ENCODE results near the gene CA9. TPM values are rescaled to one million over a fixed set of nuclear protein-coding genes. Genes with fewer than 3 reads are reported as not detected.
"Not testable (repeated sequence)": the region's sequence is repeated elsewhere in the genome, so short reads cannot be mapped to it uniquely, and the experiment has no call there.

The CA9 gene
- polyA plus RNA-seq (ENCODE audit: insufficient read length), result 0.87 TPM

DNA sequence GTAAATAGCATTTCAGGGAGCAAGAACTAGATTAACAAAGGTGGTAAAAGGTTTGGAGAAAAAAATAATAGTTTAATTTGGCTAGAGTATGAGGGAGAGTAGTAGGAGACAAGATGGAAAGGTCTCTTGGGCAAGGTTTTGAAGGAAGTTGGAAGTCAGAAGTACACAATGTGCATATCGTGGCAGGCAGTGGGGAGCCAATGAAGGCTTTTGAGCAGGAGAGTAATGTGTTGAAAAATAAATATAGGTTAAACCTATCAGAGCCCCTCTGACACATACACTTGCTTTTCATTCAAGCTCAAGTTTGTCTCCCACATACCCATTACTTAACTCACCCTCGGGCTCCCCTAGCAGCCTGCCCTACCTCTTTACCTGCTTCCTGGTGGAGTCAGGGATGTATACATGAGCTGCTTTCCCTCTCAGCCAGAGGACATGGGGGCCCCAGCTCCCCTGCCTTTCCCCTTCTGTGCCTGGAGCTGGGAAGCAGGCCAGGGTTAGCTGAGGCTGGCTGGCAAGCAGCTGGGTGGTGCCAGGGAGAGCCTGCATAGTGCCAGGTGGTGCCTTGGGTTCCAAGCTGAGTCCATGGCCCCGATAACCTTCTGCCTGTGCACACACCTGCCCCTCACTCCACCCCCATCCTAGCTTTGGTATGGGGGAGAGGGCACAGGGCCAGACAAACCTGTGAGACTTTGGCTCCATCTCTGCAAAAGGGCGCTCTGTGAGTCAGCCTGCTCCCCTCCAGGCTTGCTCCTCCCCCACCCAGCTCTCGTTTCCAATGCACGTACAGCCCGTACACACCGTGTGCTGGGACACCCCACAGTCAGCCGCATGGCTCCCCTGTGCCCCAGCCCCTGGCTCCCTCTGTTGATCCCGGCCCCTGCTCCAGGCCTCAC, at the start of gene CA9:
Gene CA9, plus strand, starts transcription at position 797 of the 893 bp plus-strand sequence. Its CDS starts 32 bp downstream, at position 829.
- no peak for DNase-seq (ENCODE audit: low read depth)

DNA sequence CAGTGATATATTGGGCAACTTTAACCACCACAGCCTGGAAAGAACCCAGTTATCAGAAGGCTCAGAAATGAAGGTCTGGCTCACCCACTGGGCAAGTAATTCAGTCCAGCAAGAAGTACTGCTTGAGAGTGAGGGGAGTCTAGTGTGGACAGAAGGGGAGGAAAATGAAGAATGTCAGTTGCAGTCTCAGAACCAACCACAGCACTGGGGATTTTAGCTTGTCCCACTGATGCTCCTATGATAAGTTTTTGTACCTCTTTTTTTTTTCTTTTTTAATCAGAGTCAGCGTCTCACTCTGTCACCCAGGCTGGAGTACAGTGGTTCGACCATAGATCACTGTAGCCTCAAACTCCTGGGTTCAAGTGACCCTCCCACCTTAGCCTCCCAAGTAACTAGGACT, 46.2 kb upstream of the CA9 start:
- no peak for DNase-seq (ENCODE audit: low read depth)

DNA sequence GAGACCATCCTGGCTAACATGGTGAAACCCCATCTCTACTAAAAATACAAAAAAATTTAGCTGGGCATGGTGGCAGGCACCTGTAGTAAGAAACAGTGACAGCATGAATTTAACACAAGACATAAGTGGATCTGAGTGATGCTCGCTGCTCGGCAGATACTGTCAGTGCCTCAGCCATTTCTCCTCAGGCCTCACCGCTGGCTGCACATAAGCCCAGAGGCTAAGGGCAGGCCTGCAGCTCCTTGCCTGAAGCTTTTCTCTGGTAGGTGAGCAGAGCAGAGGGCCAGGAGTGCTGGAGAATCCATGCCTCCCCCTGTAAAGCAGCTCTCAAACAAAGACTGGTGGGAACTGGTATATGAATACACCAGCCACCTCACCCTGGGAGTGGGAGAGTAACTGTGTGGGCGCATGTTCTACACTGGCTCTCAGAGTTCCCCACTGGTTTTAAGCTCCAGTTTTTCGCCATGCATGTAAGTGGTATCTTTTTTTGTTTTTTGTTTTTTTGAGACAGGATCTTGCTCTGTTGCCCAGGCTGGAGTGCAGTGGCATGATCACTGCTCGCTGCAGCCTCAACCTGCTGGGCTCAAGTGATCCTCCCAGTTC, 45.2 kb upstream of the CA9 start:
- DNase-seq (ENCODE audit: low read depth), result no peak

DNA sequence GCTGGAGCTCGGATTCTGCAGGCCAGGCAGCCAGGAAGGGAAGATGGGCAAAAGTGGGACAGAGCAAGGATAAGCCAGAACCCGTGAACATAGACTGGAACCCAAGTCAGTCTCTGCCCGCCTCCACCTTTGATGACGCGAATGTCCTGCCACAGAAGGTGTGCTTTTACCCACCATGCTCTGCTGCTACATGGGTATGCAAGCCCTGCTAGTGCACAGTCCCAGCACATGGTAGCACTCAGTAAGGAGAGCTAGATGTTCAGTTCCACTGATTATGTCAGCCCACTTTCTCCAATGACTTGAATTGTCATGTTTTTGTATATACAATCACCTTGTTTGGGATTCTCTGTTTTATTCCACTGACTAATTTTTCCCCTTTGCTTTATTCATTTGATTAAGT, 44.1 kb upstream of the CA9 start:
- no peak for DNase-seq (ENCODE audit: low read depth)

DNA sequence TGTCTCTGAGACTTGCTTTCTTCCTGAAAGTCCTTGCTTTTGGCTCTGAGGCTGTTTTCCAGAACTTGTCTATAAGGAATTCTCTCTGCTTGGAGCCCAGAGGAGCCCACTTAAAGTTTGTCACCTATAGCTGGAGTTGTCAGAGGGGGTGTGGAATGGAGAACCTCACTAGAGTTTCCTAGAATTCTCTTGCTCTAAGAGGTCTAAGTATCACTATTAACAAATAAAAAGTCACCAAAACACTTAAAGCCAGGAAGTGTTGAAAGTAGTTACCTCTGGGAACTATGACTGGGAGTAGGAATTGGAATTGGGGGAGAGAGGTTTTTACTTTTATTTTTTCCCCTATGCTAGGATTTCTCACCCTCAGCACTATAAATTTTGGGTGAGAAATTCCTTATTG, 38.0 kb upstream of the CA9 start:
- DNase-seq (ENCODE audit: low read depth), result no peak

DNA sequence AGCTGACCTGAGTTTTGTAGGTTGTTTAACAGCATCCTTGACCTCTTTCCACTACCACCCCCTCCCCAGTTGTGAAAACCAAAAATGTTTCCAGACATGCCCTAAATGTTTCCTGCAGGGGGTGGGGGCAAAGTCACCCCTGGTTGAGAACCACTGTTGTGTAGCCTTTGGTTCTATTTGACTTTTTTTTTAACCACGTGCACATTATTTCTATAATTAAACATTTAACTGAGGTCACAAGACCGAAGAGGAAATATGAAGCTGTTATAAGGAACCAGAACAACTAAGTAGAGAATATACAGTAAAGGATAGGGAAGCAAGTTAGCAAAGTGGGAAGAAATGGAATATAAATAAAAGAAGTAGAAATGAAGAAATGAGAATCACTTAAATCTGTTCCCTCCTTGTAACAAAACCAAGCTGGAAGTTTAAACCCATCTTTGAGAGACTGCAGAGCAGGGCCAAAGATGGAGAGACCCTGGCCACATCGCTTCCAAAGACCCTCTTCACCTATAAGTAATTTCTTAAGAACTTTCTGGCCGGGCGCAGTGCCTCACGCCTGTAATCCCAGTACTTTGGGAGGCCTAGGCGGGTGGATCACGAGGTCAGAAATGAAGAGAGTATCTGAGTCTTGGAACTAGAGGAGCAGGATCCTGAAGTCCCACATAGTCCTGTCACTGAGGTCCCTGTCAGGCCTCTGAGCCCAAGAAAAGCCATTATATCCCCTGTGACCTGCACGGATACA, 37.4 kb upstream of the CA9 start:
- no peak for DNase-seq (ENCODE audit: low read depth)

DNA sequence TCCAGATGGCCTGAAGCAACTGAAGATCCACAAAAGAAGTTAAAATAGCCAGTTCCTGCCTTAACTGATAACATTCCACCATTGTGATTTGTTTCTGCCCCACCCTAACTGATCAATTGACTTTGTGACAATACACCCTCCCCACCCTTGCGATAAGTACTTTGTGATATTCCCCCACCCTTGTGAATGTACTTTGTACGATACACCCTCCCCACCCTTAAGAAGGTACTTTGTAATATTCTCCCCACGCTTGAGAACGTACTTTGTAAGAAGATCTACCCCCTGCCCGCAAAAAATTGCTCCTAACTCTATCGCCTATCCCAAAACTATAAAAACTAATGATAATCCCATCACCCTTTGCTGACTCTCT, 36.9 kb upstream of the CA9 start:
- DNase-seq (ENCODE audit: low read depth), result not testable (repeated sequence)

DNA sequence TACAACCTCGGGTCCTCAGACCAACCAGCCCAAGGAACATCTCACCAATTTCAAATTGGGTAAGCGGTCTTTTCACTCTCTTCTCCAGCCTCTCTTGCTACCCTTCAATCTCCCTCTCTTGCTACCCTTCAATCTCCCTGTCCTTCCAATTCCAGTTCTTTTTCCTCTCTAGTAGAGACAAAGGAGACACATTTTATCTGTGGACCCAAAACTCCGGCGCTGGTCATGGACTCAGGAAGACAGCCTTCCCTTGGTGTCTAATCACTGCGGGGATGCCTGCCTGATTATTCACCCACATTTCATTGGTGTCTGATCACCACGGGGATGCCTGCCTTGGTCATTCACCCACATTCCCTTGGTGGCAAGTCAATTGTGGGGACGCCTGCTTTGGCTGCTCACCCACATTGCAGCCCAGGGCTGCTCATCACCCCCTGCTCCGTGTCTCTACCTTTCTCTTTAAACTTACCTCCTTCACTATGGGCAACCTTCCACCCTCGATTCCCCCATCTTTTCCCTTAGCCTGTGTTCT, 36.2 kb upstream of the CA9 start:
- not testable (repeated sequence) for DNase-seq (ENCODE audit: low read depth)

DNA sequence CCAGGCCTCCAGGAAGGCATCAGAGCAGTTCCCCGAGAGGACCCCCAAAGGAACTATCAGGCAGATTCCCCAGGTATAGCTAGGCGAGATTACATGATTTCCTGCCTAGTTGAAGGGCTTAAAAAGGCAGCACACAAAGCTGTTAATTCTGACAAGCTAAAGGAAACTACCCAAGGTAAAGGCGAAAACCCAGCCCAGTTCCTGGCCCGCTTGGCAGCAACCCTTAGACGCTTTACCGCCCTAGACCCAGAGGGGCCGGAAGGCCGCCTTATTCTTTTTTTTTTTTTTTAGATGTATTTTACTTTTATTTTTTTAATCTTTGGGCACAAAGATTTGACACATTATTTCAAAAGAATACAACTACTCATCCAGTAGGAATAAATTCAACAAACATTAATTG, 35.0 kb upstream of the CA9 start:
- not testable (repeated sequence) for DNase-seq (ENCODE audit: low read depth)

DNA sequence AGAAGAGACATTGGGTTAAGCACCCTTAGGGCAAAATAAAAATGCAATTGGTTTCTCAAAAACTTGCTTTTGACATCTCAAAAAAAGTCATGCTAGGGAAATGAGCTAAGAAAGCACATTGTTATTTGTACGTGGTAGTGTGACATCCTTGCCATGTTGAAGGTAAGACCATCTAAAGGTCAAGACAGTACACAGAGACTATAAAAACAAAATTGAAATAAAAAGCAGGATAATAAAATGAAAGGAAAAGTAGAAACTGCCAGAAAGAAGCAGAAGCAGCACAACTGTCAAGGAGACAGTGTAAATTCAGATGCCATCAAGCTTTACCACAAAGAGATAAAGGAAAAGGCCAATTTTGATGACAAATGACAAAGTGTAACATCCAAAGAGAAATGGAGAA, 34.5 kb upstream of the CA9 start:
- not testable (repeated sequence) for DNase-seq (ENCODE audit: low read depth)

DNA sequence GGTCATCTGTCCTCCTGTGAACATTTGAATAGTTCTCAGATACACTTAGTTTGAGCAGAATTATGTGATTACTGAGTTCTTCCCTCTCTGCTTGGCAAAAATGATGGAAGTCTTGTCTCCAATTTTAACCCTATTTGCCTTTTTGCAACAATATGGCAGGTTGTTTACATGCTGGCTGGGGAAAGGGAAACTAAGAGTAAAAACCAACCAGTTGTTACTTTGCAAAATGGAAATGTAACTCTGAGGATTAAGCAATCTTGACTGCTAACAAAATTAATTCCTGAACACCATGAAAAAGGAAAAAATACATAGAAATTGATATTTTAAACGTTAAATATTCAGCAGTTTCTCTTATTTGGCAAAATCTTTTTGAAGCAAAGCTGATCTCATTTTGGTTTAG, 34.1 kb upstream of the CA9 start:
- no peak for DNase-seq (ENCODE audit: low read depth)

DNA sequence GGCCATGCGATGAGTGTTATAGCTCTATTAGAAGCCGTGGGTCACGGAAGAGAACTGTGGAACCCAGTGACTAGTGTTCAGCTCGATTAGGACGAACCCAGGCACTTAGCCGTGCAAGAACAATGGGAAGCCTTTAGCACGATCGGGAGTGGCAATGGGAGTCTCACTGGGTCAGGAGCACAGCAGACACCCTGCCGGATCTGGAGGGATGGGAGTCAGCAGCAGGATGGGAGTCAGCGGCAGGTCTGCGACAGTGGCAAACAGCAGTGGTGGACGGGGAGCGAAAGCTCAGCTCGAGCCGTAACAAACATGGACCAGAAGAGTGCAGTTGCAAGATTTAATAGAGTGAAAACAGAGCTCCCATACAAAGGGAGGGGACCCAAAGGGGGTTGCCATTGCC, 33.3 kb upstream of the CA9 start:
- DNase-seq (ENCODE audit: low read depth), result not testable (repeated sequence)

DNA sequence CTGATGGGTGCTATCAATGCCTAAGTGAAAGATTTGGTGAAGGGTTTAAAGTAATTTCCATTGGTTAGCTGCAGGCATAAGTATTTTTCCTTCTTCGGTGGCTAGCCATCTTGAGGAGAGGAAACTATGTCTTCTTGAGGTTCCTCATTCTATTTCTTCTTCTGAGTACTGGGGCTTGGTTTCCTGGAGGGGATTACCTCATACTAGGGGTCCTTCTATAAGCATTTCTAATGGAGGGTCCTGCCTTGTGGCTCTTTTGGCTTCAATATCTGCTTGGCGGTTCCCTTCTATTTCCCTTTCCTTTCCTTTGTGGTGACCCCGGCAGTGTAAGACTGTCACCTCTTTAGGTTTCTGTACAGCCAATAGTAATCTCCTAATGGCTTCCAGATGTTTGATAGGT, 32.2 kb upstream of the CA9 start:
- not testable (repeated sequence) for DNase-seq (ENCODE audit: low read depth)

DNA sequence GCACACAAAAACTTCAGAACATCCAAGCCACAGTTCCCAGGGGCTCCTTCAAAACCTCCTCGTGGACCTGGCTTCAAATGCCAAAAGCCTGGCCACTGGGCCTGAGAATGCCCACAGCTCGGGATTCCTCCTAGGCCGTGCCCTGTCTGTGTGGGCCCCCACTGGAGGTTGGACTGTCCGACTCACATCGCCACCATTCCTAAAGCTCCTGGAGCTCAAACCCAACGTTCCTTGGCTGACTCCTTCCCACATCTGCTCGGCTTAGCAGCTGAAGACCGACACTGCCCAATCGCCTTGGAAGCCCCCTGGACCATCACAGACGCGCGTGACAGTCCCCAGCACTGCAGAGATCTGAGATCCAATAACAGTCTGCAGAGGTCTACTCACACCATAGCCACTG, 30.7 kb upstream of the CA9 start:
- no peak for DNase-seq (ENCODE audit: low read depth)

DNA sequence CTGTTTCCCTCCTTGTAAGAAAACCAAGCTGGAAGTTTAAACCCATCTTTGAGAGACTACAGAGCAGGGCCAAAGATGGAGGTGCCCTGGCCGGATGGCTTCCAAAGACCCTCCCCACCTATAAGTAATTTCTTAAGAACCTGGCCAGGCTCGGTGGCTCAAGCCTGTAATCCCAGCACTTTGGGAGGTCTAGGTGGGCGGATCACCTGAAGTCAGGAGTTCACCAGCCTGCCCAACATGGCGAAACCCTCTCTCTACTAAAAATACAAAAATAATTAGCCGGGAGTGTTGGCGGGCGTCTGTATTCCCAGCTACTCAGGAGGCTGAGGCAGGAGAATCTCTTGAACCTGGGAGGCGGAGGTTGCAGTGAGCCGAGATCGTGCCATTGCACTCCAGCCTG, 28.0 kb upstream of the CA9 start:
- DNase-seq (ENCODE audit: low read depth), result not testable (repeated sequence)

DNA sequence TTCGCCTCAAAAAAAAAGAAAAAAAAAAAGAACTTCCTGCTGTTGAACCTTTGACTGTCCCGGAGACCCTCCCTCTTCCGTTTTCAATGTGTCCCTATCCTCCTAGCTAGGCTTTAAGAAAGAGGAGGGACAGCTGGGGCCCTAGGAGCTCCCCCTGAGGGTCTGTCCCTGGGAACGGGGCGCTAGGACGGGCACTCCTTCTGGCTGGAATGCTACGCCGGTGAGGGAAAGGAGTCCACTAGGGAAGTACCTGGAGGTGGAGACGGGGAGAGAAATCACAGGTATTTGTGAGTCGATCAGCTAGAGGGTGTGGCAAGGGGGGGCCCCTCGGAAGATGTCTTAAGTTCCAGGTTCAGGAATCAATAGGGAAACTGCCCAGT, 27.6 kb upstream of the CA9 start:
- no peak for DNase-seq (ENCODE audit: low read depth)

DNA sequence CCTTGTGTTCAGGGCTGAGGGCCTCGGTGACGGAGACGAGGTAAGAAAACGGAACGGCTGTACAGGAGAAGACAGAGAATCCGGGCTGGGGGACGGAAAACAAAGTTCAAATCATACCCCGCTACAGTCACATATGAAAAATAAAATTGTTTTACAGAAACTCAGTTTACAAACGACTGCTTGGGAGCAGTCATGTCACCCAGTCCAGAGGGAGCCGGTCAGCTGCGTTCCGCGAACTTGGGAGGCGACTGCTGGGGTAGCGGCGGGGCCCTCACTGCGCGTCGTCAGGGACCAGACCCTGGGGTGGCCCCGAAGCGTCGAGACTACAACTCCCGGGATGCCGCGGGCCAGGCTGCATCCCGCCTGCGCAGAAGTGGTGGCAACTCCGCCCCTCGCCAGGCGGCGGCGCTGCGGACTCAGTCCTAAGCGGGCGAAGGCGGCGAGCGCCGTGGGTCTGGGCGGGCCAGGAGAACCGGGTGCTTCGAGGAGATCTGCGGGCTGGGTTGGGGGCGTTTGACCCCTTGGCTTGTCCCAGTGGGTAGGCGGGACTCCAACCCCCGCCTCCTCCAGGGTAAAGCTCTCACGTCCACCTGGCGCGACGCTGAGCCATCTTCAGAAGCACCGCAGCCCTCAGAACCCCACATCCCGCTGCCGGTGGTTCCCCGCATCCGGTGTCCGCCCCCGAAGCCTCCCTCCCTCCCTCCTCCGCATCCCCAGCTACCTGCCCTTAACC, 27.0 kb upstream of the CA9 start:
- DNase-seq (ENCODE audit: low read depth), result peak; percentile 70

DNA sequence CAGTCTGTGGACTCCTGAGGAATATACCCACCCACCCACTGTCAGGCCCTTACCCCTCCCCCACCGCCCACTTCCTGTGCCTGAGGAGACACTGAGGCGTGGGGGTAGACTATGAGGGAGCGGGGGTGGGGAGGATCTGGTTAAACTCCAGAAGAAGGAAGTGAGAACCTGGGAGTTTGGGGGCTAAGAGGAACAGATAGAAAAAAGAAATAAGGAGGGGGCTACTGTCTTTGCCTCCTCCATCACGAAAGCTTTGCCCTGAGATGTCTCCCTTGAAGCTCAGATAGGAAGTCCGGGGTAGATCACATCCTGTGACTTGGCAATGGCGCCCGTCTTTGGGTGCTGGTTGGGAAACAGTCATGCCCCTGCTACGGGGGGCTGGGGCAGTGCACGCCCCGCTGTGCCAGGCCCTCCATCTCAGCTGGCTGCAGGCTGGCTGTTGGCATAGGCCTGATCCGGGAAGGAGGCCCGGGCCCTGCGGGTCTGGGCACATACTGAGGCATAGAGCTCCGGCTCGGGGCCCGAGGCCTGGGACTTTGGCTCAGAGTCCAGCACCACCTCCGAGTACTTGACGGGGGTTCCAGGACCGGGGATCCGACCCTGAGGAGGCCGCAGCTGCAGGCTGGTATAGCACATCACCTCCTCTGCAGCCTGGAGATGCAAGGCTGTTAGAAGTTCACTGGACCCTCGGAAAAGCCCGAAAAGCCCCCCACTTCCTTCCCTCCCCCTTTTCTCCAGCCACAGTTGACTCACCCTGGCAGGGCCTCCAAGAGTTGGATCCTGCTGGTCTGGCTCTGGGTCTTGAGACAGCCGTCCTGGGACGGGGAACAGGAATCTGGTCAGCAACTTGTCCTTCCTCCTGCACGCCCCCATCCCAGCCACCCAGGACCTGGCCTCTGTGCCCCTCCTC, 24.0 kb upstream of the CA9 start:
- no peak for DNase-seq (ENCODE audit: low read depth)

DNA sequence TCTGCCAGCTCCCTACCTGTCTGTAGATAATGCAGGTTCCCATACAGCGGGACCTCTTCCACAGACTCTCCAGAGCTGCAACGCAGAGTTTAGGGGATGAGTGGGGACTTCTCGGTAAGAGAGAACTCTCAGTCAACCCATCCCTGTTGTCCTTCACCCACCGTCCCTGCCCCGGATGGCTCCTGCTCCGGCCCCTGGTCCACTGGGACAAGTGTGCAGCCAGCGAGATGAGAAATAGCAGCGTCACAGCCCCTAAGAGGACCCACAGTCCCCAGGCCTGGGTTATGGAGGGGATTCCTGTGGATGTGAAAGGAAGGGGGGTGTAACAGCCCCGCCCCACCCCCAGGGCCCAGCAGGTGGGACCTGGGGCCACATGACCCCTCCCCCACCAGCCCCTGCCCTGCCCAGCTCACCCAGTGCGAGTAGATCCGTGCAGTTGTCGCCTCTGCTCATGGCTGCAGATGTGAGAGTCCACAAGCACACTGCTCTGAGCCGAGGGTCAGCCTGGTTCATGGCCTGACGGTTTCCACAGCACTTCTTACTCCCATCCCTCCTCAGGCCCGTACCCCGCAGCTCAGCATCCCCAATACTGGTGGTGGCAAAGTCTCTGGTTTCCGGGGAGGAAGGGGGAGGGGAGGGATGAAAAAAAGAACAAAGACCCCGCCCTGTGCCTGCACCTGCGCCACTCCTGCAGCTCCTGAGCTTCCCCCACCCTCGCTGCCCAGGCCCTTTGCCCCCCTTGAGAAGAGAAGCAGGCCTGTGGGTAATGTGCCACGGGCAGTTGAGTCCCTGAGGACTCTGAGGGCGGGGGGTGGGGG, 23.2 kb upstream of the CA9 start, which contains the start of gene SIT1:
Gene SIT1, minus strand, starts transcription at position 591 of the 818 bp plus-strand sequence. Its CDS starts 78 bp downstream, at position 513.
- no peak for DNase-seq (ENCODE audit: low read depth)
